Measurements from ENCODE around the gene BCL2A1.
"Not testable (repeated sequence)": the region's sequence is repeated elsewhere in the genome, so short reads cannot be mapped to it uniquely, and the experiment has no call there.

- TF ChIP-seq CTCF (IDR thresholded peaks at IDR 0.05 in 2 of 3, conservative IDR thresholded peaks at IDR 0.05 in 1 of 3; ENCODE audit: borderline replicate concordance in 1 of 3, insufficient read depth in 1 of 3, low read depth in 2 of 3, low read length in 2 of 3); SRF (IDR thresholded peaks at IDR 0.05; ENCODE audit: low read depth); ZFX (IDR thresholded peaks at IDR 0.05): not testable (repeated sequence)
These were observed 40.1 kb upstream of the BCL2A1 start for GRCh38 chr15:80011041-80011523.
